Measurements from ENCODE around the gene PARVB. TPM values are rescaled to one million over a fixed set of nuclear protein-coding genes. Genes with fewer than 3 reads are reported as not detected.

The PARVB gene
- total RNA-seq, 1 experiment from 2014 or later = 85.3 TPM

DNA sequence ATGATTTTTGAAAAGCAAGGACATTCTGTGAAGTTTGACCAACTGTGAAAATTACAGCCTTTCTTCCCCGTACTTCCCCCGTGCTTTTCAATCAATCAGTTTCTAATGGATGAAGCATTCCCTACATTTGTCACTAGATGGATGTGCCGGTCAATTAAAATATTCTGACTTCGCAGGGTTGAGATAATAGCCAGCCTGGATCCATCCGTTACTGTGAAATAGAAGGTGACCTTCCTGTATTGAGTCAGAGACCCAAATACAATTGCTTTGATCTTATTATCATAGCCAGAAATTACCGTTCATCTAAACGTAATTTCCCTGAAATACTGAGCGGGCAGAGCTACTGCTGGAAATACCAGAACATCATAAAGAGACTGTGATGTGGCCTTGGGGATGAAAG lies 21.1 kb upstream of the PARVB start:
- Histone ChIP-seq H4K20me1 (ENCODE audit: low read length) (no peaks in the 10 kb centered on the region), H3K4me3 (ENCODE audit: low read length) (no peak overlapping the region), H3K4me1 (ENCODE audit: insufficient read depth, low read length) (no peaks in the 10 kb centered on the region), H3K27me3 (ENCODE audit: low read length) (no peaks in the 10 kb centered on the region), H3K79me2 (ENCODE audit: low read length) (no peaks in the 10 kb centered on the region), H3K4me2 (ENCODE audit: low read length) (no peak overlapping the region), H3K9ac (ENCODE audit: low read length) (no peak overlapping the region), H3F3A (ENCODE audit: low read length, unreplicated experiment) (no peaks in the 10 kb centered on the region), H3K36me3 (ENCODE audit: low read depth, low read length) (no peaks in the 10 kb centered on the region), H3K9me3 (ENCODE audit: low read length) (no peaks in the 10 kb centered on the region), H3K27ac (ENCODE audit: low read length) (no peak overlapping the region), H2AFZ (ENCODE audit: low read length) (no peak overlapping the region), H3K9me2 (replicated peaks; ENCODE audit: low read length) (no peaks in the 10 kb centered on the region)
- CTCF ChIA-PET = no interaction called here
- POLR2A ChIA-PET (ENCODE audit: unreplicated experiment) = no interaction called here
- no TSS peak for BruUV-seq (replicated peaks)
- DNase-seq (no peak), ATAC-seq (no peak)
- TF ChIP-seq EZH2phosphoT487 (IDR thresholded peaks at IDR 0.05; ENCODE audit: borderline replicate concordance, low read length) (no peak), CTCF (conservative IDR thresholded peaks at IDR 0.05; ENCODE audit: low read depth, low read length) (no peak), EZH2 (IDR thresholded peaks at IDR 0.05; ENCODE audit: low read length, unreplicated experiment) (no peak)
- intact Hi-C loops (cut with micrococcal nuclease) = no loop called here

DNA sequence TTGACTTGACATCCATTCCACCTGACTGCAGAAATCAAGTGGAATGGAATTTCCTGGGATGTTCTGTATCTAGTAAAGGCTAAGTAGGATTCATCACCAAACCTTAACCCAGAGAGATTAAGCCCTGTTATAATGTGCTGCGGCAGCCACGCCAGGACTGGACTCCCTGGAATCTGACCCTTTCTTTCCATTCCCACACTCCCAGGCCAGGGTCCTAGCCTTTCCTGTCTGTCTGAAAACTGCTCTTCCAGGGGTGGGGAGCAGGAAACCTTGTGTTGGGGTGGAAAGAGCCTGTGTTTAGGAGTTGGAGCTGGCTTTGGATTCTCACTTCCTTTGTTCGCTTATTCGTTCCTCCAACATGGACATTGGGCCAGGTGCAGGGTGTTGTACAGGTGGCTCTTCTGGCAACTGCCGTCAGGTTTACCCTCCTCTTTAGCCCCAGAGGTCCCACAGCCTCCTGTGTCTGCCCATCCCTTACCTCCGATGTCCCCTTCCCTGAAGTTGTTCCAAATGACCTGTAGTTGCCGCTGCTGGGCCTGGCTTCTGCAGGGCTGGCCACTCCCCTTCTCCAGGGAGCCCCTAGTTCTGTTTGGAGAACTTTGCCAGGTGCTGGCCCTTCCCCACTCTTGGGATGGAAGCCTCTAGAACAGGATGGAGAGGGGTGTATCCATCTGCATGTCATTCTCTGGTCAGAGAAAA lies 20.5 kb upstream of the PARVB start:
- TF ChIP-seq CTCF (conservative IDR thresholded peaks at IDR 0.05; ENCODE audit: low read depth, low read length) = no peak
- ChIA-PET CTCF (no interaction called here), POLR2A (ENCODE audit: unreplicated experiment) (no interaction called here)
- Histone ChIP-seq H3K9ac (ENCODE audit: low read length) (no peak overlapping the region), H3F3A (ENCODE audit: low read length, unreplicated experiment) (no peaks in the 10 kb centered on the region), H3K4me2 (ENCODE audit: low read length) (no peak overlapping the region), H3K4me3 (ENCODE audit: low read length) (no peak overlapping the region), H3K79me2 (ENCODE audit: low read length) (no peaks in the 10 kb centered on the region), H3K4me1 (ENCODE audit: insufficient read depth, low read length) (no peaks in the 10 kb centered on the region), H3K36me3 (ENCODE audit: low read depth, low read length) (no peaks in the 10 kb centered on the region), H4K20me1 (ENCODE audit: low read length) (no peaks in the 10 kb centered on the region), H3K9me3 (ENCODE audit: low read length) (no peaks in the 10 kb centered on the region), H3K9me2 (replicated peaks; ENCODE audit: low read length) (no peaks in the 10 kb centered on the region), H3K27ac (ENCODE audit: low read length) (no peak overlapping the region), H3K27me3 (ENCODE audit: low read length) (no peaks in the 10 kb centered on the region), H2AFZ (ENCODE audit: low read length) (no peak overlapping the region)
- no peak for DNase-seq
- no peak for ATAC-seq
- BruUV-seq (replicated peaks) = no TSS peak
- intact Hi-C loops (cut with micrococcal nuclease) = no loop called here

DNA sequence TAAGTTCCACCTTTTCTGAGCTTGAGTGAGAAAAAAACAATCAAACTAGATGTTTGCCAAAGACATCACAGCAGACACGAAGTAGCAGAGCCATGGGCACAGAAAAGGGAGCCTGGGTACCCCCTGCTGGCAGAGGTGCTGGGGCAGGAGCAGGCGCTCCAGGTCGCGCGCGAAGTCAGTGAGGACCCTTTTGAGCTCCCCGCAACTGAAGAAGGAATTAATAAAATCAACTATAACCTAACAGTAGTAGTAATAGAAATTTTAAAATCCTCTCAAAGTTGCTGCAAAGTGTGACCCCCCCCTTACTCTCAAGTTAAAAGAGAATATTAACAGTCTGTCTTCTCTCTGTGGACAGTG lies 20.0 kb upstream of the PARVB start:
- Histone ChIP-seq H3K9me2 (replicated peaks; ENCODE audit: low read length) (no peaks in the 10 kb centered on the region), H3K79me2 (ENCODE audit: low read length) (no peaks in the 10 kb centered on the region), H3K4me3 (ENCODE audit: low read length) (no peak overlapping the region), H2AFZ (ENCODE audit: low read length) (no peak overlapping the region), H3K27me3 (ENCODE audit: low read length) (no peaks in the 10 kb centered on the region), H3K36me3 (ENCODE audit: low read depth, low read length) (no peaks in the 10 kb centered on the region), H3K9ac (ENCODE audit: low read length) (no peak overlapping the region), H3F3A (ENCODE audit: low read length, unreplicated experiment) (no peaks in the 10 kb centered on the region), H3K4me2 (ENCODE audit: low read length) (no peak overlapping the region), H3K9me3 (ENCODE audit: low read length) (no peaks in the 10 kb centered on the region), H3K27ac (ENCODE audit: low read length) (no peak overlapping the region), H4K20me1 (ENCODE audit: low read length) (no peaks in the 10 kb centered on the region), H3K4me1 (ENCODE audit: insufficient read depth, low read length) (no peaks in the 10 kb centered on the region)
- intact Hi-C loops (cut with micrococcal nuclease) = no loop called here
- BruUV-seq (replicated peaks) = no TSS peak
- ATAC-seq (no peak), DNase-seq (no peak)
- ChIA-PET POLR2A (ENCODE audit: unreplicated experiment) (no interaction called here), CTCF (no interaction called here)
- TF ChIP-seq CTCF (conservative IDR thresholded peaks at IDR 0.05; ENCODE audit: low read depth, low read length) (no peak), EZH2phosphoT487 (IDR thresholded peaks at IDR 0.05; ENCODE audit: borderline replicate concordance, low read length) (no peak), EZH2 (IDR thresholded peaks at IDR 0.05; ENCODE audit: low read length, unreplicated experiment) (no peak)

Measured in PC-3 (cell line).